ENCODE data around the gene GKN1.

Gene GKN1

GRCh38 chr2:68964282-68964681, 10.2 kb upstream of the GKN1 start:
- no peak overlapping the region for H3K4me3 Mint-ChIP-seq

GRCh38 chr2:68968221-68968620, 6.2 kb upstream of the GKN1 start:
- no peak for TF ChIP-seq CTCF (IDR thresholded peaks at IDR 0.05)
- H3K27ac Mint-ChIP-seq, result no peak overlapping the region
- H3K9me3 Mint-ChIP-seq, result no peaks in the 10 kb centered on the region
- H3K36me3 Mint-ChIP-seq (ENCODE audit: low read depth), result no peaks in the 10 kb centered on the region
- DNase-seq, result no peak
- H3K4me3 Mint-ChIP-seq, result no peak overlapping the region
- no peaks in the 10 kb centered on the region for H3K4me1 Mint-ChIP-seq
- H3K27me3 Mint-ChIP-seq (ENCODE audit: low read depth, poor library complexity), result peaks cover 15% of the 10 kb centered on the region

More at GRCh38 chr2:68964282-68964681, 10.2 kb upstream of the GKN1 start:
- Mint-ChIP-seq H3K27me3 (ENCODE audit: low read depth, poor library complexity) (peaks cover 11% of the 10 kb centered on the region), H3K27ac (no peak overlapping the region), H3K4me1 (no peaks in the 10 kb centered on the region), H3K36me3 (ENCODE audit: low read depth) (no peaks in the 10 kb centered on the region), H3K9me3 (no peaks in the 10 kb centered on the region)
- TF ChIP-seq CTCF (IDR thresholded peaks at IDR 0.05), result no peak
- DNase-seq, result no peak

GRCh38 chr2:68969736-68970490, 4.5 kb upstream of the GKN1 start:
- Mint-ChIP-seq H3K4me1 (no peaks in the 10 kb centered on the region), H3K36me3 (ENCODE audit: low read depth) (no peaks in the 10 kb centered on the region), H3K27me3 (ENCODE audit: low read depth, poor library complexity) (peaks cover 11% of the 10 kb centered on the region), H3K27ac (no peak overlapping the region), H3K9me3 (no peaks in the 10 kb centered on the region), H3K4me3 (no peak overlapping the region)
- DNase-seq, result no peak
- no peak for TF ChIP-seq CTCF (IDR thresholded peaks at IDR 0.05)

GRCh38 chr2:68970566-68971265, 3.7 kb upstream of the GKN1 start:
- H3K4me3 Mint-ChIP-seq, result no peak overlapping the region
- no peaks in the 10 kb centered on the region for H3K36me3 Mint-ChIP-seq (ENCODE audit: low read depth)
- TF ChIP-seq CTCF (IDR thresholded peaks at IDR 0.05), result no peak
- no peaks in the 10 kb centered on the region for H3K4me1 Mint-ChIP-seq
- peaks cover 11% of the 10 kb centered on the region for H3K27me3 Mint-ChIP-seq (ENCODE audit: low read depth, poor library complexity)
- H3K9me3 Mint-ChIP-seq, result no peaks in the 10 kb centered on the region
- no peak overlapping the region for H3K27ac Mint-ChIP-seq
- no peak for DNase-seq

- Mint-ChIP-seq H3K4me3 (no peak overlapping the region), H3K27ac (no peak overlapping the region), H3K27me3 (ENCODE audit: low read depth, poor library complexity) (peaks cover 11% of the 10 kb centered on the region), H3K36me3 (ENCODE audit: low read depth) (no peaks in the 10 kb centered on the region), H3K4me1 (no peaks in the 10 kb centered on the region), H3K9me3 (no peaks in the 10 kb centered on the region)
- no peak for TF ChIP-seq CTCF (IDR thresholded peaks at IDR 0.05)
- no peak for DNase-seq
Observed at GRCh38 chr2:68971591-68972231, 2.7 kb upstream of the GKN1 start.
